ENCODE data around the gene WWOX.
A peak's percentile ranks its signal among the peaks of the same experiment; 100 is the strongest.

Gene WWOX

GRCh38 chr16:79175286-79176057 is 1076.0 kb downstream of the WWOX start:
- Mint-ChIP-seq H3K27ac (peak overlapping the region; percentile 43), H3K9me3 (peaks cover 32% of the 10 kb centered on the region), H3K4me3 (no peak overlapping the region), H3K36me3 (ENCODE audit: low read depth) (no peaks in the 10 kb centered on the region), H3K4me1 (ENCODE audit: low read depth) (peaks cover 8% of the 10 kb centered on the region), H3K27me3 (ENCODE audit: low read depth) (no peaks in the 10 kb centered on the region)

- Mint-ChIP-seq H3K9me3 (peaks cover 43% of the 10 kb centered on the region), H3K27ac (no peak overlapping the region), H3K27me3 (ENCODE audit: low read depth) (peaks cover 4% of the 10 kb centered on the region), H3K4me3 (no peak overlapping the region), H3K36me3 (ENCODE audit: low read depth) (no peaks in the 10 kb centered on the region), H3K4me1 (ENCODE audit: low read depth) (peaks cover 8% of the 10 kb centered on the region)
These were observed 1077.6 kb downstream of the WWOX start for GRCh38 chr16:79177018-79177417.

GRCh38 chr16:79181419-79181818 is 1082.0 kb downstream of the WWOX start:
- peaks cover 34% of the 10 kb centered on the region for H3K9me3 Mint-ChIP-seq
- H3K4me3 Mint-ChIP-seq: no peak overlapping the region
- H3K27me3 Mint-ChIP-seq (ENCODE audit: low read depth): peaks cover 4% of the 10 kb centered on the region
- H3K27ac Mint-ChIP-seq: no peak overlapping the region
- peaks cover 1% of the 10 kb centered on the region for H3K4me1 Mint-ChIP-seq (ENCODE audit: low read depth)
- H3K36me3 Mint-ChIP-seq (ENCODE audit: low read depth): no peaks in the 10 kb centered on the region

GRCh38 chr16:79182616-79183015 is 1083.2 kb downstream of the WWOX start:
- Mint-ChIP-seq H3K4me3 (no peak overlapping the region), H3K27ac (no peak overlapping the region), H3K9me3 (peaks cover 27% of the 10 kb centered on the region), H3K4me1 (ENCODE audit: low read depth) (peaks cover 1% of the 10 kb centered on the region), H3K36me3 (ENCODE audit: low read depth) (no peaks in the 10 kb centered on the region), H3K27me3 (ENCODE audit: low read depth) (peaks cover 4% of the 10 kb centered on the region)

GRCh38 chr16:79183571-79183970 is 1084.1 kb downstream of the WWOX start:
- peaks cover 4% of the 10 kb centered on the region for H3K27me3 Mint-ChIP-seq (ENCODE audit: low read depth)
- H3K4me1 Mint-ChIP-seq (ENCODE audit: low read depth): peaks cover 4% of the 10 kb centered on the region
- H3K36me3 Mint-ChIP-seq (ENCODE audit: low read depth): no peaks in the 10 kb centered on the region
- H3K4me3 Mint-ChIP-seq: no peak overlapping the region
- no peak overlapping the region for H3K27ac Mint-ChIP-seq
- peaks cover 25% of the 10 kb centered on the region for H3K9me3 Mint-ChIP-seq

- Mint-ChIP-seq H3K4me1 (ENCODE audit: low read depth) (peaks cover 4% of the 10 kb centered on the region), H3K27ac (no peak overlapping the region), H3K27me3 (ENCODE audit: low read depth) (peaks cover 4% of the 10 kb centered on the region), H3K4me3 (no peak overlapping the region), H3K36me3 (ENCODE audit: low read depth) (no peaks in the 10 kb centered on the region), H3K9me3 (peaks cover 17% of the 10 kb centered on the region)
These were observed 1085.1 kb downstream of the WWOX start for GRCh38 chr16:79184464-79185030.

- peaks cover 9% of the 10 kb centered on the region for H3K9me3 Mint-ChIP-seq
- peaks cover 4% of the 10 kb centered on the region for H3K27me3 Mint-ChIP-seq (ENCODE audit: low read depth)
- H3K4me3 Mint-ChIP-seq: no peak overlapping the region
- no peaks in the 10 kb centered on the region for H3K36me3 Mint-ChIP-seq (ENCODE audit: low read depth)
- H3K27ac Mint-ChIP-seq: no peak overlapping the region
- H3K4me1 Mint-ChIP-seq (ENCODE audit: low read depth): peaks cover 4% of the 10 kb centered on the region
These were observed 1086.3 kb downstream of the WWOX start for GRCh38 chr16:79185711-79186110.

- H3K27me3 Mint-ChIP-seq (ENCODE audit: low read depth): peaks cover 4% of the 10 kb centered on the region
- no peak overlapping the region for H3K4me3 Mint-ChIP-seq
- H3K36me3 Mint-ChIP-seq (ENCODE audit: low read depth): no peaks in the 10 kb centered on the region
- H3K9me3 Mint-ChIP-seq: peaks cover 5% of the 10 kb centered on the region
- no peak overlapping the region for H3K27ac Mint-ChIP-seq
- H3K4me1 Mint-ChIP-seq (ENCODE audit: low read depth): peaks cover 4% of the 10 kb centered on the region
These were observed 1086.7 kb downstream of the WWOX start for GRCh38 chr16:79186196-79186595.

- H3K4me3 Mint-ChIP-seq: no peak overlapping the region
- peaks cover 3% of the 10 kb centered on the region for H3K4me1 Mint-ChIP-seq (ENCODE audit: low read depth)
- H3K27ac Mint-ChIP-seq: no peak overlapping the region
- H3K9me3 Mint-ChIP-seq: no peaks in the 10 kb centered on the region
- H3K27me3 Mint-ChIP-seq (ENCODE audit: low read depth): no peaks in the 10 kb centered on the region
- no peaks in the 10 kb centered on the region for H3K36me3 Mint-ChIP-seq (ENCODE audit: low read depth)
These were observed 1088.8 kb downstream of the WWOX start for GRCh38 chr16:79188115-79188738.

- no peak overlapping the region for H3K4me3 Mint-ChIP-seq
- H3K4me1 Mint-ChIP-seq (ENCODE audit: low read depth): peaks cover 3% of the 10 kb centered on the region
- H3K36me3 Mint-ChIP-seq (ENCODE audit: low read depth): no peaks in the 10 kb centered on the region
- H3K27me3 Mint-ChIP-seq (ENCODE audit: low read depth): no peaks in the 10 kb centered on the region
- H3K9me3 Mint-ChIP-seq: no peaks in the 10 kb centered on the region
- no peak overlapping the region for H3K27ac Mint-ChIP-seq
These were observed 1089.3 kb downstream of the WWOX start for GRCh38 chr16:79188739-79189122.

- no peak overlapping the region for H3K4me3 Mint-ChIP-seq
- peaks cover 6% of the 10 kb centered on the region for H3K27me3 Mint-ChIP-seq (ENCODE audit: low read depth)
- H3K27ac Mint-ChIP-seq: no peak overlapping the region
- H3K36me3 Mint-ChIP-seq (ENCODE audit: low read depth): no peaks in the 10 kb centered on the region
- no peaks in the 10 kb centered on the region for H3K9me3 Mint-ChIP-seq
- peaks cover 3% of the 10 kb centered on the region for H3K4me1 Mint-ChIP-seq (ENCODE audit: low read depth)
These were observed 1091.1 kb downstream of the WWOX start for GRCh38 chr16:79190542-79190941.

- Mint-ChIP-seq H3K9me3 (no peaks in the 10 kb centered on the region), H3K27ac (no peak overlapping the region), H3K36me3 (ENCODE audit: low read depth) (no peaks in the 10 kb centered on the region), H3K27me3 (ENCODE audit: low read depth) (peaks cover 12% of the 10 kb centered on the region), H3K4me1 (ENCODE audit: low read depth) (peaks cover 5% of the 10 kb centered on the region), H3K4me3 (no peak overlapping the region)
These were observed 1092.5 kb downstream of the WWOX start for GRCh38 chr16:79191933-79192332.

- no peaks in the 10 kb centered on the region for H3K36me3 Mint-ChIP-seq (ENCODE audit: low read depth)
- no peak overlapping the region for H3K27ac Mint-ChIP-seq
- H3K27me3 Mint-ChIP-seq (ENCODE audit: low read depth): peaks cover 12% of the 10 kb centered on the region
- H3K9me3 Mint-ChIP-seq: no peaks in the 10 kb centered on the region
- H3K4me3 Mint-ChIP-seq: no peak overlapping the region
- peaks cover 4% of the 10 kb centered on the region for H3K4me1 Mint-ChIP-seq (ENCODE audit: low read depth)
These were observed 1093.5 kb downstream of the WWOX start for GRCh38 chr16:79192904-79193303.

GRCh38 chr16:79194291-79194690 is 1094.8 kb downstream of the WWOX start:
- no peak overlapping the region for H3K27ac Mint-ChIP-seq
- peaks cover 12% of the 10 kb centered on the region for H3K27me3 Mint-ChIP-seq (ENCODE audit: low read depth)
- peaks cover 3% of the 10 kb centered on the region for H3K4me1 Mint-ChIP-seq (ENCODE audit: low read depth)
- no peaks in the 10 kb centered on the region for H3K9me3 Mint-ChIP-seq
- H3K4me3 Mint-ChIP-seq: no peak overlapping the region
- no peaks in the 10 kb centered on the region for H3K36me3 Mint-ChIP-seq (ENCODE audit: low read depth)

- no peaks in the 10 kb centered on the region for H3K9me3 Mint-ChIP-seq
- peaks cover 12% of the 10 kb centered on the region for H3K27me3 Mint-ChIP-seq (ENCODE audit: low read depth)
- H3K4me3 Mint-ChIP-seq: no peak overlapping the region
- no peaks in the 10 kb centered on the region for H3K36me3 Mint-ChIP-seq (ENCODE audit: low read depth)
- H3K4me1 Mint-ChIP-seq (ENCODE audit: low read depth): peaks cover 3% of the 10 kb centered on the region
- H3K27ac Mint-ChIP-seq: no peak overlapping the region
These were observed 1096.5 kb downstream of the WWOX start for GRCh38 chr16:79195938-79196337.
